ENCODE data around the gene CRYBA2. TPM values are rescaled to one million over a fixed set of nuclear protein-coding genes. Genes with fewer than 3 reads are reported as not detected.
A peak's percentile ranks its signal among the peaks of the same experiment; 100 is the strongest.

CRYBA2 gene
- total RNA-seq, 1 donor: not detected

DNA sequence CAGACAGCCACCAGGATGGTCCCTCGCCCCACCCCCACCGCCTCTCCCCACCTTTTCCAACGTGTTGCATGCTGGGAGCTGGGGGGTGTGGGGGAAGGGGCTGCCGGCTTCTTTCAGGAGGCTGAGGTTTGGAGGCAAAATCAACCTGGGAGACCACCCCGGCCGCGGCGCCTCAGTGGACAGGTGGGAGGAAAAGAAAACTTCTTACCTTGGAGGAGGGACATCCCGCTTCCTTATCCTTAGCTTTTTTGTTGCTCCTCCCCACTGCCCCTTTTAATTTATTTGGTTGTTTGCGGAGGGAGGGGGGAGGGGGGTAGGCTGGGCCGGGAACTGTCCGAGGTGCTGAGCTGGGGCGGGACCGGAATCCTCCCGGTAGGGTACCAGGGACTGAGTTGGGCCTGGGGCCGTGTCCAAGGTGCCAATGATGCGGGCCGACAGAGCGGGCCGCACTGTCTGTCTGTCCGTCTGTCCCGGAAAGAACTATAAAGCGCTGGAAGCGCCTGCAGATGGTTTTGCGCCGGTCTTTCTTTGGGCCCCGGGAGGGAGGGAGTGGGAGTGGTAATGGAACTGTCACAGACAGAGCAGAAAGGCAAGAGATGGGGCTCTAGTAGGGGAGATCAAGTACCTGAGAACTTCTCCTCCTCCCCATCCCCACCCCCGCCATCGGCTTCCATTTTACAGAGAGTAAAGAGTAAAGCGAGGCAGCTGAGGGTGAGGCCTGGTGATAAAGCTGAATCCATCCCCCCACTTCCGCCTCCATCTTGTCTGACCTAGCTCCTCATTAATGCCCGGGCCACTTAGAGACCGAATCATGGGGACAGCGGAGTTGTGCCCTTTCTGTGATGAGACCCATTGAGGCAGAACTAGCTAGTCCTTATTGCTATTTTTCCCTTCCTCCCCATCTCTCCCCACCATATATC, 31.3 kb downstream of the CRYBA2 start:
- TF ChIP-seq, protein P1, sequence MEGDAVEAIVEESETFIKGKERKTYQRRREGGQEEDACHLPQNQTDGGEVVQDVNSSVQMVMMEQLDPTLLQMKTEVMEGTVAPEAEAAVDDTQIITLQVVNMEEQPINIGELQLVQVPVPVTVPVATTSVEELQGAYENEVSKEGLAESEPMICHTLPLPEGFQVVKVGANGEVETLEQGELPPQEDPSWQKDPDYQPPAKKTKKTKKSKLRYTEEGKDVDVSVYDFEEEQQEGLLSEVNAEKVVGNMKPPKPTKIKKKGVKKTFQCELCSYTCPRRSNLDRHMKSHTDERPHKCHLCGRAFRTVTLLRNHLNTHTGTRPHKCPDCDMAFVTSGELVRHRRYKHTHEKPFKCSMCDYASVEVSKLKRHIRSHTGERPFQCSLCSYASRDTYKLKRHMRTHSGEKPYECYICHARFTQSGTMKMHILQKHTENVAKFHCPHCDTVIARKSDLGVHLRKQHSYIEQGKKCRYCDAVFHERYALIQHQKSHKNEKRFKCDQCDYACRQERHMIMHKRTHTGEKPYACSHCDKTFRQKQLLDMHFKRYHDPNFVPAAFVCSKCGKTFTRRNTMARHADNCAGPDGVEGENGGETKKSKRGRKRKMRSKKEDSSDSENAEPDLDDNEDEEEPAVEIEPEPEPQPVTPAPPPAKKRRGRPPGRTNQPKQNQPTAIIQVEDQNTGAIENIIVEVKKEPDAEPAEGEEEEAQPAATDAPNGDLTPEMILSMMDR (IDR thresholded peaks at IDR 0.05; ENCODE audit: extremely low read depth, low read depth, low read length): no peak
- Histone ChIP-seq H3K4me2 (ENCODE audit: insufficient read depth, low read length) (no peak overlapping the region), H2AFZ (ENCODE audit: low read length) (no peak overlapping the region)

DNA sequence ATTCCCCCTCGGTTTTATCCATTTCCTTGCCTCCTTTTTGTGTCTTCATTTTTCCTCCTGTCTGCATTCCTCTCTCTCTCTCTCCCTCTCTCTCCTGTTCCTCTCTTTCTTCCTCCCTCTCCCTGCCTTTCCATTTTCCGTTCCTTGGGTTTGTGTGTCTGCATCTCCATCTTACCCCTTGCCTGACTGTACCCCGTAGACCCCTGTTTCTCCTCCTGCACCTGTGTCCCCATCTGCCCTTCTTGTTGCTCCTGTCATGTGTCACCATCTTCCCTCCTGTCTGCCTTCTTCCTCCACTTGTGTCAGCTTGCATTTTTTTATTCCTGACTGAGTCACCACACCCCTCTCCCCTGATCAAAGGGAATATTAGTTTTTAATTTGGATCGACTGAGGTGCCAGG, 32.0 kb downstream of the CRYBA2 start:
- DNase-seq (ENCODE audit: insufficient read length, low spot score, missing footprints): peak; percentile 88
- Histone ChIP-seq H3K27me3 (ENCODE audit: insufficient read depth, low read length) (peaks cover 71% of the 10 kb centered on the region), H4K20me1 (ENCODE audit: insufficient read depth, low read length) (no peaks in the 10 kb centered on the region), H3K4me3 (ENCODE audit: insufficient read depth, low read length) (no peak overlapping the region), H3K27ac (ENCODE audit: low read depth, low read length) (no peak overlapping the region), H3K9me3 (ENCODE audit: low read depth, low read length) (no peaks in the 10 kb centered on the region), H3K4me1 (ENCODE audit: insufficient read depth, low read length) (no peaks in the 10 kb centered on the region), H3K36me3 (ENCODE audit: insufficient read depth, low read length) (no peaks in the 10 kb centered on the region), H2AFZ (ENCODE audit: low read length) (no peak overlapping the region), H3K4me2 (ENCODE audit: insufficient read depth, low read length) (no peak overlapping the region), H3K79me2 (ENCODE audit: insufficient read depth, low read length) (no peaks in the 10 kb centered on the region)
- TF ChIP-seq, protein P1 (IDR thresholded peaks at IDR 0.05; ENCODE audit: extremely low read depth, low read depth, low read length): no peak

More for the DNA sequence above, 31.3 kb downstream of the CRYBA2 start:
- Histone ChIP-seq H3K27ac (ENCODE audit: low read depth, low read length) (no peak overlapping the region), H3K9me3 (ENCODE audit: low read depth, low read length) (no peaks in the 10 kb centered on the region), H4K20me1 (ENCODE audit: insufficient read depth, low read length) (no peaks in the 10 kb centered on the region), H3K27me3 (ENCODE audit: insufficient read depth, low read length) (peaks cover 64% of the 10 kb centered on the region), H3K36me3 (ENCODE audit: insufficient read depth, low read length) (no peaks in the 10 kb centered on the region), H3K4me1 (ENCODE audit: insufficient read depth, low read length) (no peaks in the 10 kb centered on the region), H3K79me2 (ENCODE audit: insufficient read depth, low read length) (no peaks in the 10 kb centered on the region), H3K4me3 (ENCODE audit: insufficient read depth, low read length) (no peak overlapping the region)
- DNase-seq (ENCODE audit: insufficient read length, low spot score, missing footprints): peak; percentile 91

DNA sequence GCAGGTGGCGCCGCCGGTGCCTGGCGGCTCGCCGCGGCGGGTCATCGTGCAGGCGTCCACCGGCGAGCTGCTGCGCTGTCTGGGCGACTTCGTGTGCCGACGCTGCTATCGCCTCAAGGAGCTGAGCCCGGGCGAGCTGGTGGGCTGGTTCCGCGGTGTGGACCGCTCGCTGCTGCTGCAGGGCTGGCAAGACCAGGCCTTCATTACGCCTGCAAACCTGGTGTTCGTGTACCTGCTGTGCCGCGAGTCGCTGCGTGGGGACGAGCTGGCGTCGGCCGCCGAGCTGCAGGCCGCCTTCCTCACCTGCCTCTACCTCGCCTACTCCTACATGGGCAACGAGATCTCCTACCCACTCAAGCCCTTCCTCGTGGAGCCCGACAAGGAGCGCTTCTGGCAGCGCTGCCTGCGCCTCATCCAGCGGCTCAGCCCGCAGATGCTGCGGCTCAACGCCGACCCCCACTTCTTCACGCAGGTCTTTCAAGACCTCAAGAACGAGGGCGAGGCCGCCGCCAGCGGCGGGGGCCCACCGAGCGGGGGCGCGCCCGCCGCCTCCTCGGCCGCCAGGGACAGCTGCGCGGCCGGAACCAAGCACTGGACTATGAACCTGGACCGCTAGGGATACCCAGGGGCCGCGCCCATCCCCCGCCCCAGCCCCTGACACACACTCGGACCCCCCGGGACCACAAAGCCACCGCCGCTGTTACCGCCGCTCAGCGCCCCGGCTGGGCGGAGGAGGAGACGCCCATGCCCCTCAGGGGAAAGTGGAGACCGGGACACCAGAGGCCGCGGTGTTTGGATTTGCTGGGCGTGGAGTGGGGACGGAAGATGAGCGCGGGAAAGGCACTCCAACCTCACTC, 32.7 kb downstream of the CRYBA2 start:
- Histone ChIP-seq H3K79me2 (ENCODE audit: insufficient read depth, low read length) (no peaks in the 10 kb centered on the region), H3K9me3 (ENCODE audit: low read depth, low read length) (no peaks in the 10 kb centered on the region), H3K4me1 (ENCODE audit: insufficient read depth, low read length) (no peaks in the 10 kb centered on the region), H2AFZ (ENCODE audit: low read length) (no peak overlapping the region), H4K20me1 (ENCODE audit: insufficient read depth, low read length) (no peaks in the 10 kb centered on the region), H3K4me3 (ENCODE audit: insufficient read depth, low read length) (no peak overlapping the region), H3K4me2 (ENCODE audit: insufficient read depth, low read length) (no peak overlapping the region), H3K36me3 (ENCODE audit: insufficient read depth, low read length) (no peaks in the 10 kb centered on the region), H3K27me3 (ENCODE audit: insufficient read depth, low read length) (peaks cover 75% of the 10 kb centered on the region), H3K27ac (ENCODE audit: low read depth, low read length) (no peak overlapping the region)
- TF ChIP-seq, protein P1 (IDR thresholded peaks at IDR 0.05; ENCODE audit: extremely low read depth, low read depth, low read length): no peak
- no peak for DNase-seq (ENCODE audit: insufficient read length, low spot score, missing footprints)
